Testis (tissue), 2 donors: ENCODE measurements around the gene CSRNP2.

Experiments used
- POLR2A ChIP-seq: fragments of 450-650 bp; IDR thresholded peaks from one replicate; pipeline ENCODE4 v1.6.1; 2017; ENCODE audit warnings: antibody characterized with exemption, mild to moderate bottlenecking, moderate library complexity
- TF ChIP-seq, protein P1 (sequence below), 3 experiments: fragments of 450-650 bp in 2 of 3; fragments of 200-600 bp in 1 of 3; sonication (generic) in 1 of 3; IDR thresholded peaks; one replicate each; pipeline ENCODE4 v1.5.1; 2016 to 2019; ENCODE audit warnings: antibody characterized with exemption in 3 of 3, mild to moderate bottlenecking in 2 of 3, moderate library complexity in 1 of 3

DNA sequence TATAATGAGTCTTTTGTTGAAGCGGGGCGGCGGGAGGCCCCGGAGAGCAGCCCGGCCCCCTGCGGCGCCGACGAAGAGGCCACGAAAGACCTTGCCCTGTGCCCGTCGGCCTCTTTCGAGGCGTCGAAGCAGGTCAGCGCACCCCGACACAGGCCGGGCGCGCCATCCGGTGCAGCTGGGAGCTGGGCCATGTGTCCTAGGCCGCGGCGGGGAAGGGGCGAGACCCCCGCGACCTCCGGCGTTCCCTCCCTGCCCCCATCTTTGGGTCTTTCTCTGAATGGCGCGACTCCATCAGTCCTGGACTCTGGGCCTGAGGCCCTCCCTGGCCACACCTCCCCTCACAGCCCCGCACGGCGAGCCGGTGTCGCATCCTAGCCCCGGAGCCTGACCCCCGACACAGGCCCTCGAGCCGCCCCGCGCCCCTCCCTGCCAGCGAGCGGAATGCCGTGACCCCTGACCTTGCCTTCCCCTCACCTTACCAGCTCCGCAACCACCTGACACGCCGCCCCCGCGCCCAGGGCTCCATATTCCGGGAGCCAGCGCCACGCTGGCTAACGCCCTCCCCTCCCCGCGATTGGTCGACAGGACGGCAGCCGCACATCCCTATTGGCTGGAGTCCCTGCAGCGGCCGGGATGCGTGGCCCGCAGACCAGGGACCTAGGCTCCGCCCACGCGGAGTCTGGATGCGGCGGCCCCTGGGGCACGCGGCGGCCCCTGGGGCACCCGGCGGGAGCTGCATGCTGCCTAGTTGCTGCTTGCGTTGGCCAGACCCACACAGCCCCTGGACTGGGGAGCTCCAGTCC, 57.4 kb downstream of the CSRNP2 start, which contains the start of gene SLC11A2:
- TF ChIP-seq, protein P1, sequence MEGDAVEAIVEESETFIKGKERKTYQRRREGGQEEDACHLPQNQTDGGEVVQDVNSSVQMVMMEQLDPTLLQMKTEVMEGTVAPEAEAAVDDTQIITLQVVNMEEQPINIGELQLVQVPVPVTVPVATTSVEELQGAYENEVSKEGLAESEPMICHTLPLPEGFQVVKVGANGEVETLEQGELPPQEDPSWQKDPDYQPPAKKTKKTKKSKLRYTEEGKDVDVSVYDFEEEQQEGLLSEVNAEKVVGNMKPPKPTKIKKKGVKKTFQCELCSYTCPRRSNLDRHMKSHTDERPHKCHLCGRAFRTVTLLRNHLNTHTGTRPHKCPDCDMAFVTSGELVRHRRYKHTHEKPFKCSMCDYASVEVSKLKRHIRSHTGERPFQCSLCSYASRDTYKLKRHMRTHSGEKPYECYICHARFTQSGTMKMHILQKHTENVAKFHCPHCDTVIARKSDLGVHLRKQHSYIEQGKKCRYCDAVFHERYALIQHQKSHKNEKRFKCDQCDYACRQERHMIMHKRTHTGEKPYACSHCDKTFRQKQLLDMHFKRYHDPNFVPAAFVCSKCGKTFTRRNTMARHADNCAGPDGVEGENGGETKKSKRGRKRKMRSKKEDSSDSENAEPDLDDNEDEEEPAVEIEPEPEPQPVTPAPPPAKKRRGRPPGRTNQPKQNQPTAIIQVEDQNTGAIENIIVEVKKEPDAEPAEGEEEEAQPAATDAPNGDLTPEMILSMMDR (IDR thresholded peaks at IDR 0.05): peak in 1 of 3 experiments; percentile 23
- no peak for TF ChIP-seq POLR2A
